Keratinocyte (primary cell): ENCODE measurements around the gene CCDC85C.

Experiments used
- CTCF ChIP-seq, 3 experiments: IDR thresholded peaks in 1 of 3; conservative IDR thresholded peaks in 1 of 3; optimal IDR thresholded peaks in 1 of 3; 2 replicates in 2 of 3; 3 replicates in 1 of 3; pipeline versions ENCODE3 to v1.5.1; 2011; ENCODE audit warnings: low read length in 3 of 3, mild to moderate bottlenecking in 3 of 3, moderate library complexity in 2 of 3, control low read depth in 1 of 3, inconsistent platforms in 1 of 3; ENCODE audit not compliant: insufficient read depth in 2 of 3; ENCODE audit errors: extremely low read depth in 1 of 3
- EZH2 ChIP-seq: IDR thresholded peaks from one replicate; pipeline ENCODE4 v1.6.1; 2012; ENCODE audit warnings: inconsistent platforms, mild to moderate bottlenecking, low read length, moderate library complexity

GRCh38 chr14:99561864-99562263 is 42.1 kb downstream of the CCDC85C start:
- TF ChIP-seq CTCF (optimal IDR thresholded peaks at IDR 0.05 in 1 of 3, IDR thresholded peaks at IDR 0.05 in 1 of 3, conservative IDR thresholded peaks at IDR 0.05 in 1 of 3; ENCODE audit: extremely low read depth in 1 of 3, insufficient read depth in 2 of 3, low read length in 3 of 3) (no peak), EZH2 (no peak)
